SIG-M5 treated with dmso at 0.1 percent for 504 hours (cell line): Measurements from ENCODE around the gene LRMDA.

Experiments used
- DNase-seq: peaks from one replicate; lab custom pipeline; 2025; ENCODE audit not compliant: unreplicated experiment; lab: John Stamatoyannopoulos, UW

The LRMDA gene

DNA sequence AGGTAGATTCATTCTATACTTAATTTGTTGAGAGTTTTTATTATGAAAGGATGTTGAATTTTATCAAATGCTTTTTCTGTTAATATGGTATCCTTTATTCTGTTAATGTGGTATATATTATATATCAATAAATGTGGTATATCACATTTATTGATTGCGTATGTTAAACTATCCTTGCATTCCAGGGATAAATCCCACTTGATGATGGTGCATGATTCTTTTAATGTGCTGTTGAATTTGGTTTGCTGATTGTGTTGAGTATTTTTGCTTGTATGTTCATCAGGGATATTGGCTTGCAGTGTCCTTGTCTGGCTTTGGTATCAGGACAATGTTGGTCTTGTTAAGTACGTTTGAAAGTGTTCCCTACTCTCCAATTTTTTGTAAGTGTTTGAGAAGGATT, 11.9 kb downstream of the LRMDA start:
- DNase-seq, result no peak

DNA sequence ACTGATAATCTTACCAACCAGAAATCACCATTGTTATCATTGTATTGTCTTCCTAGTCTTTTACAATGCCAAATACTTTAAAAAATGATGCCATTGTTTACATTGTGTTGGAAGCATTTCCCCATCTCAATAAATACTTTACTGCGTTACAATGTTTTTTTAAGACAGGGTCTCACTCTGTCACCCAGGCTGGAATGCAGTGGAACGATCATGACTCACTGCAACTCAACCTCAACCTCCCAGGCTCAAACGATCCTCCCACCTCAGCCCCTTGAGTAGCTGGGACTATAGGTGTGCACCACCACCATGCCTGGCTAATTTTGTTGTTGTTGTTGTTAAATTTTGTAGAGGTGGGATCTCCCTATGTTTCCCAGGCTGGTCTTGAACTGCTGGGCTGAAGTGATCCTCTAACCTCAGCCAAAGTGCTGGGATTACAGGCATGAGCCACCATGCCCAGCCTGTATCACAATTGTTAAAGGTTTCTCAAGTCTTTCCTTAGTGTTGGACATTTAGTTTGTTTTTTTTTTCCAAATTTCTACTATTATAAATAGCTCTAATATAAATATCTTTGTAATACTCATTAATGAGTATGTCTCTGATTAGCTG, 13.5 kb downstream of the LRMDA start:
- DNase-seq, result no peak

DNA sequence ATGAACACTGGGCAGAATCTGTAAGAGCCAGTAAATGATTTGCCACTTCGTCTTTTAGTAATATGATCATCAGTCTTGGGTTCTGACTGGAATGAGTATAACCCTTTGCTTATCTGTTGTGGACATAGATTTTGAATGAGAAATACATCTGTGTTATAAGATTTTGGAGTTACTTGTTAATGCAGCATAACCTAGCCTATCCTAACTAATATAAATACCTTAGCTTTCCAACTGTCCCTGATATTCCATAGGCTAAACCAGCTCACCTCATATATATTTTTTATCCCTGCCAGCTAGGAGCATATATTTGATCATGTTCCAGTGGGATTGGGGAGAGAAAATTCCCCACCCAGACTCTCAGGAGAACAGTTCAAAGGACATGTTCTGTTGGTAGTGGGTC, 15.1 kb downstream of the LRMDA start:
- DNase-seq, result no peak

DNA sequence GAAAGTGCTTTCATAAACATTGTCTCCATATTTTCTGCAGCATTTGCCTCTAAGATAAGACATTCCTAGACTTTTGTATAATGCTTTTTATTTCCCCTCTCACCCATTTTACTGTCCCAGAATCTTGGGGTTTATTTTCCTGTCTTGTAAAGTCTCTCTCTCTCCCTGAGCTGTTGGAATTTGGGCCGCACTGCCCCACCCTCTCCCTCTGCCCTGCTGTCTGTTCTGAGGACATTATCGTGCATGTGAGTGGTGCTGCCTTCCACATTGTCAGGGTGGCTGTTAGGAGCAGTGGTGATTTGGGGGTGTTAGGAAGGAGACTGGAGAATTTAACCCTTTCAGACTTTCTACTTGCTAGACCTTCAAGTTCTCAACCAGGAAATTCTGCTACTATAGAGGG, 16.7 kb downstream of the LRMDA start:
- DNase-seq, result no peak

DNA sequence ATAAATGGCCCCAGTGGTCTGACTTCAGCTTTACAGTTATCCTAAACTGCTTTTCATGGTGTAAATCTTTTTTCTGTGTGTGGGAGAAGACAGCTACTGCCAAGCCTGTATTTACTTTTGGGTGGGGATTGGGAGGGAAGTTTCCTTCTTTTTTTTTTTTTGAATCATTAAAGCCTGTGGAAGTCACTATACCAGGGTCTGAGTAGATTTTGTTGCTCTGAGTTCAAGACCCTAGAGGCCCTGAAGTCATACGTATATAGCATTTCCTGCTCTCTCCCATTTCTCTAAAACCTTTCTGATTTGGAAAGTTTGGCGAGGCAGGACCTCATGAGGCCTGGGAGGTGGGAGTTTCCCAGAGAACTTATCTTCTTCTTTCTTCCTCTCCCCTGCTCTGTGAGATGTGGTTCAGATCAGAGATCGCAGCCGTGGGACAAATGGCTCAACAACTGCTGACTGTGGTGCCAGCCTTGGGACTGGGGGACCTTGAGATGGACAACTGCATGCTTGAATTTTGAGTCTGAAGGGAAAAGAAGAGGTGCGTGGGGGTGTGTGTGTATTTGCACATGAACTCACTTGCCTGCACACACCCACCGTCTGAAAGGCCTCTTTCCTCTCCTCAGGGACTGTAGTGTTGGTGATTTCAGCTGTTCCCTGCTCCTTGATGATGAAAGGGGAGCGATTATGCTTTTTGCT, 18.1 kb downstream of the LRMDA start:
- DNase-seq, result no peak

DNA sequence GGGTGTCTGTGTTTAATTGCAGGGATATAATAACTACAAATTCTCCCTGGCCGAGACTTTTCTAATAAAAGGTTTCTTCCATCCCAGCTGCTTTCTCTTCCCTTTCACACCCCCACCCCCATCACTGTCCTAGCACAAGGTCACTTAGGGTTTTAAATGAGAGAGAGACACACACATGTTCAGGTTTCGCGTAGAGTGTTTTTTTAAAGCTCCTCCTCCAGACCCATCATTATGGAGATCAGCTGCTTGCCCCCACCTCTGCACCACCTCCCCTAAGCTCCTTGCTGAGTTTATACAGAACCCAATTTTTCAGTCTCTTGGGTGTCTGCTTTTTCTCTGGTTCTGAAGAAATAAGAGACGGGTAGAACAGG, 18.6 kb downstream of the LRMDA start:
- DNase-seq, result no peak

DNA sequence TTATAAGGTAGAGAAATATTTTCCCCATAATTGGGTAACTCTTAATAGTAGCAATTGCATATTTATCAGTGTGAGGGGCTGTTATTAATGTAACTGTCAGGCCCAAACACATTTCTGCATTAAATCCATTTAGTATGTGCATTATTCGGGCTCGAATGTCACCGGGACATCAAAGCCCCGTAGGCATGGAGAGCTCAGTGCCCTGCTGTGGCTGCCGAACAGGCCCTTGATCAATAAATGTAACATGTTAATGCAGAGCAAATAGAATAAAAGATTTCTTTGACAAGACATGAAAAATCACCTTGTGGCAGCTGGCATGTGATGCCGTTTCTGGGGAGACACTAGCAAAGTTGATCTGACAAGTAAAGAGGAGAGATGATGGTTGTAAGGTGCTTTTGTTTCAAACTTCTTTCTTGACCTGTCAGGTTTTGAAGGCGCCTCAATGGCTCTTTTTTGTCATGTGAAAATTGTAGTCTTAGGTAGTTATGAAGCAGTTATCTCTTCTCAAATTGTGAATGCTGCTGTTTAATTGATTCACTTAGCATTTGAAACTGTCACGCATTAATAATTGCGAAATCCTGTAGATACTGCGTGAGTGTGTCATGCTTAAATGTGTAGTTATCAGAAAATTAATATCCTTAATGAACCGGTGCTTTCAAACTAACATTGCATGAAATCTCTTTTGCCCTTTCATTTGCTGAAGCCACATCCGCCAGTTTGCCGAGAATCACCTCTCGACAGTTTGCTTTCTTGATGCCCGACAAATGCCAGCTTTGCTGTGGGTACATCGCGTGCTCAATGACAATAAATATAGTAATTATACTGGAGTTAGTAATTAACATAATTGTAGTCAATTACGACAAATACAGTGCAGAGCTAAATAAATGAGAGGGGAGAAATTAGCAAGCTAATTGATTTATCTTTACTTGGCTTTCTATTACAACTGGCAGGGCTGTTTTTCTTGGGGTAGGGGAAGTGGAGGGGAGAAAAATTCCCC, 19.5 kb downstream of the LRMDA start:
- DNase-seq, result no peak

DNA sequence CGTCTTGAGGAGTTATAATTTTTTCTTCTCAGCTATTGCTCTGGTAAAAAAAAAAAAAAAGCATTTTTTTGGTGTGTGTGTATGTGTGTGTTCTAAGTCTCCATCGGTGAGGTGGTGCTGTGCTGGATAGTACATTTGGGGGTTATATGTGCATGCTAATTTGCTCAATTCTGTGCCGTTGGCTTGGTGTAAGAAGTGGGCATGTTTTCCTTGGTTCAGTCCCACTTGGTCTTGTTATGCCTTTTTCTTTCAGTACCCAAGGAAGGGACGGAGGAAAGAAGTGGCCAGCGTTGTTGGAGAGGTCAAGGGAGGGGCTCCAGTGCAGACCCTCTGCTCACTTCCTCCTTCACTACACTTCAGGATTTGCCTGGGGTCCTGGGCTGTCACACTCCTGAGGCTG, 20.4 kb downstream of the LRMDA start:
- DNase-seq, result no peak

DNA sequence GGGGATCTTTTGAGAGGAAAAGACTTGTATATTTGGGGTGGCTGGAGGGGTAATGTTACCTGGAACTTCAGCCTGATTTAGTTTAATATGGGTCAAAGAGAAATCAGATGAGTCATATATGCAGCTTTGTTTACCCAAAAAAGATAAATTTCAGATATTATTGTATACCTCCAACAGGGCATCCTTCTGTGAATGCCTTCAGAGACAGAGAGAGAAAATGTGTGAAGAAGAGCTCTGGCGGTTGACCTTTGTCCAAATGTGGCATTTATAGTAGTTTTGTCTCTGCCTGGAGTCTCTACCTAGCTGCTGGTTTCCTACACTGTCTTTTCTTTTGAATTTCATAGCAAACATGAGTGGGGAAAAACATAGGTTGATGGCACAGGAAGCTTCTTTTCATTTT, 21.6 kb downstream of the LRMDA start:
- no peak for DNase-seq

DNA sequence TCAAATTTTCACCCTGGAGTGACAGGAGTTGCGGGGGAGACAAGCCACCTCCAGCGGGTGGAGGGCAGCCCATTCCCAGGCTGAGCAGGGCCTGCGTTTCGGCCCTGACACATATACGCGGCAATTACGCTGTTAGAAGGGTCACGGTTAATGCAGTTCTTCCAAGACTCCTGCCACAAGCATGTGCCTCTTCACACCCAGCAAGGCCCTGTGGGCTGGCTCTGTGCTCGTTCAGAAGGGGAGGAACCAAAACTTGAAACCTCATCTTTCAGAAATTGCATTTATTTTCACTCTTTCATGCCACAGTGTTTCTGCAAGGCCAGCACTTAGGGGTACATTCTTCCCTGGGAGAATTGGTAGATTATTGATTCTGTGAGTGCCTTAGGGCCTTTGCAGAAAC, 24.7 kb downstream of the LRMDA start:
- no peak for DNase-seq

DNA sequence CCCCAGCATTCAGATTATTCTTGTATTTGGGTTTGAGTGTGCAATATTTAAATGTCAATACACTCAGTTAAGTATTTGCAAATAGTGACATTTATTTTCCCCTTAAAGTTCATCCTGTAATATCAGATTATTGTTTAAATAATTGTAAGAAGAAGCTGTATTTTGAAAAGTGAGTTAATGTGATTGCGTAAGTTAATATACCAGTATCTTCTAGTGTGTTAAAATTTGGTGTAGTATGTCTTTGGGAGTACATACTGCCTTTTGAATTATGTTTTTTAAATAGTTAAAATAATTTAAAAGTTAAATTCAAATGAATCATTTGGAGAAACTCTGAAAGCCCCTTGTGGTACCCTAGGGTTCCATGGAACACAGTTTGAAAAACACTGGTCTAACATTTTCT, 28.6 kb downstream of the LRMDA start:
- no peak for DNase-seq

DNA sequence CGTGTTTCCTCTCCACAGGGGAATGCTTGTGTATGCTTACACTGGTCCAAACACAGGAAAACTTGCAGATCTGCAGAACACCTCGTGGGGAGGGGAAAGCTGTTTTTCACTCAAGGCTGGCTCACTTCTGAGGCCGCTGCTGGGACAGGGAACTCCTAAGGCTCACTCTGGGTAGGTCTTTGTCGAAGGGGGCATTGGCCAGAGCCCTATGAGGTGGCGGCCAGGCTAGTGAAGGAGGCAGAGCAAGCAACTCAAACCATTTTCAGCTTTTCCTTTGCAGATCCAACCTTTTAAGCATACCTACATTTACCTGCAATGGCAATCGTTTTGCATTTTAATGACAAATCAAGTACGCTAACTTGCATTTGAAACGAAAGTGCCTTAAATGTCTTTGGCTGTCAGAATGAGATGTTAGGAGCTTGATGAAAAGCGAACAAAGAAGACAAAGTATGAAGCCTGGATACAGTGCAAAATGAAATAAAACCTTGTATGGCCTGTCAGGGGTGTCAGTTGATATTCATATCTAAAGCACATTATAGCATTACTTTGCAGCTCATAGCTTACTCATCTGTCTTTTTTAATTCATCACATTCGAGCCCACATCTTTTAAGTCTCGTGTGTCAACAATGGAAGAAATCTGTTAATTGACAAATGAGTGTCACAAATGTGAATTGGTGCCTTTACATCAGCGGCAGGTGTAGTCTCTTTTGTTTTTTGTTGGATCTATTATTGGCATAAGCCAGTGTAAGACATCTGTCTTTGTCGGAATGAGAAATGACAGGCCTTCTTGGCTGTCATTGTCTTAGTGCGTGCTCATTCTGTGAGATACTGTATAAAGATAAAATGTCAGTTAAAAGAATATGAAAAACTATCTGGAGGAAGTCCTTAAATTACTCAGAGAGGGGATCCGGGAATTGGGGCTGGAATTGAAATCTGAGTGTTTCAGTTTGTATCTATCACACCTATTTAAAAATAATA, 30.5 kb downstream of the LRMDA start:
- DNase-seq, result no peak

DNA sequence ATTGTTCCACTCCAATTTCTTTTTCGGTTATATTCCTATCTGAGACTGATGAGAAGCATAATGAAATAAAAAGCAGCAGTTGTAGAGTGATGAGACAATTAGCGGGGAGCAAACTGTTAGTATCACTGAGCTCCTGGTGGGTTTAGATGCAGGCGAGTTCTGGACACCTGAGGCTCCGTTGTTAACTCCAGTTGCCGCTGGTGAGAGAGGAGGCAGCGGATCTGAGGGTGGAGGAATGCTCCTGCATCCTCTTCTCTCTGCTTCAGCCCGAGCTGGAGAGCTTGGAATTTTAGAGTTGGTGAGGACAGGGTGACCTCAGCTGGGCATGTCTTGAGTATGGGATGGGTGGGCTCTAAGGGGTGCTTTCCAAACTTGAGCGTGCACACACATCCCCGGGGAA, 31.4 kb downstream of the LRMDA start:
- DNase-seq, result no peak

DNA sequence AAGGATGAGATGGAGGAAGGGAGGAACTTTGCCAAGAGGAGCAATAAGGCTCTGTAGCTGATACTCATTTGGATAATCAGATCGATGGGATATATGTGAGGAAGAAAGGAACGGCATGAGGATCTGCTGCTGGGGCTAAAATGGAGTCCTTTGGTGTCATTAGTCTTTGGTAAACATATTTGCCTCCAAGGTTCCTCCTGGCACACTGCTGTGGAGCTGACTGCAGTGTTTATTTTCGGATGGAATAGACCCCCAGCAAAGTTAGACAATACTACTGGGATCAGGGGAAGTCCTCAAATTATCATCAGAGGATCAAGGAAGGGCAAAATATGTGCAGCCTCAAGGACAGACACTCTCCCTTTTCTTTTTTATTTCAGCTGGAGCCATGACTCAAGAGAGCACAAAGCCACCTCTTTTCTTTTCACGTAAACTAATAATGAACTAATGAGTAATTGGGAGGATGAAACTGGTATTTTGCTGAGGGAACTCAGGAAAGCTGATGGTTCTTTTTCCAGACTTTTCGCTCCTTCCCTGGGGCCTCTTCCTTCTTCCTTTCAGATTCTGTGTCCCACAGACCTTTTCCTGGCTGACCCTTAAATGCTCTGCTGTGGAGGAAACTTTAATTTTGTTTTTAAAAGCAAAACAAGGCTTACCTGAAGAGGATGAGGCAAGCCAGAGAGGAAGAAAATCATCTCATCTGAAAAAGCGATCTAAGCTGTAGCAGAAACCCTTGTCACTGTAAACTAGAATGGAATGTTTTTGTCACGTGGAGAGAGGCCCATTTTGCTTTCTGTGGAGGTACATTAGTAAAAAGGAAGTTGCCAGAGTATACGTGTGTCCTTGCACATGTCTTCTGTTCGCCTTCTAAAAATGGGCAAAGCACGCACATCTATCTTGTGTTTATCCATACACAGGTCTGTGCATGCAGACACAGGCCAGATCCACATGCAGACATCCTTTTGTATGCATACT, 33.3 kb downstream of the LRMDA start:
- DNase-seq, result no peak

DNA sequence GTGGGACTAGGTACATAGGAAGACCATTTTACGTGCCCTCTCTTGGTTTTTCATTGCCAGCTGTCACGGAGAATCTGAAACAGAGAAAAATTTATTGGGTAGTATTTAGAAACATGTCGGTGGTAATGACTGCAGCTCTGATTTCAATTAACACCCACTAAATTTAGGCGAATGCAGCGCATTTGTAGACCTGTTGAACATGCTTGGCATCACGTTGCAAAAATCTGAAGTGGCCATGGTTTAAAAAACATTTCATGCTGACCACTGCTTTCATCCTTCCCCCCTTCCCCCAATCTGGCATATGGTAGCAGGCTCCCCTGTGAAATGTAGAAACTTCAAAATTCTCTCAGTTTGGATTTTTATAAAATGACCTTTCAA, 34.0 kb downstream of the LRMDA start:
- DNase-seq, result no peak

DNA sequence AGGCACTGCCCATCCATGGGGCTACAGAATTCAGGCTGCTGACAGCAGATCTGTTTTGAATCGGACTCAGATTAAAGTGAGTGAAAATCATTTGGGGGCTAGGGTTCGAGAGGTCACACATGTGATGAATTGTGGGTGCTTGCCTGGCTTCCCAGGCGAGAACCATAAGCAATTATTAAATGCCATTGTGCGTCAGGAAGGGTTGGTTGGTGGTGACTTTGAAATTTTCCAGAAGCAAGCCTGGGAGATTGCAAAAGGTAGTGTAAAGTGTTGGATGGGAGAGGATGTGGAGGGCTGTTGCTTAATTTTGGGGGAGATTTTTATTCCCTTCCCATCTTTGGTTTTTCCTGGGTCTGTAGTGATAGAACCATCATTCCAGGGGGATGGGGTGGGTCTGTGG, 34.6 kb downstream of the LRMDA start:
- no peak for DNase-seq

DNA sequence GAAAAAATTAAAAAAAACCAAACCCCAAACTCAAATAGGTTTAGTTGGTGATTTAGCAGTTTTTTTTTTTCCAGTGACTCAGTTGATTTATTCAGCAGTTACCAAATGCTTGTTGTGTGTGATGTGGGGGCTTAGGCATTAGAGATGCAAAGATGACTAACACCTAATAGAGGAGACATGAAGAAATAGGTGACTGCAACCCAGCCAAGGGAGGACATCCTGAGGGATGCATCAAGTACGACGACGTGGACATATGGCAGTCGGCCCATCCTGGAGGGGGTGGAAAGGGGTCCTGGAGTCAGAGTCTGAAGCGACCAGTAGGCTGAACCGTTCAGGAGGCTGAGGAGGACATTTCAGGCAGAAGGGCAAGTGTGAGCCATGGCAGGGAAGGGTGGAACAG, 35.5 kb downstream of the LRMDA start:
- DNase-seq, result no peak

DNA sequence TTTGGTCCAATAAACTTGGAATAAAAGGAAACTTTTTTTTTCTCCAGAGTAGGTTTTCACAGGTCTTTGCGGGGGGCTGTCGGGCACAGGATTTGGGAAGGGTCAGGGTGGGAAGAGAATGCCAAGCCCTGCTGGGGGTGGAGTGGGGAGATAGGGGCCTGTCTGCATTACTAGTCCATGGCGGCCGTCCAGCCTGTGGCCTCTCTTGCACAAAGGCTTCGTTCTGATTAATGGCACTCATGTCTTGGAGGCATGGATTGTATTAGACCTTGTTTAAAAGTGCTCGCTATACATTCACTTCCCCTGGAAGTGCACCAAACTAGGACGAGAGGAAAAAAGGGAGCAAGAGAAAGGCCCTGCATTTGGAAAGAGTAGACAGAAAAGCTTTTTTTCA, 37.2 kb downstream of the LRMDA start:
- no peak for DNase-seq

DNA sequence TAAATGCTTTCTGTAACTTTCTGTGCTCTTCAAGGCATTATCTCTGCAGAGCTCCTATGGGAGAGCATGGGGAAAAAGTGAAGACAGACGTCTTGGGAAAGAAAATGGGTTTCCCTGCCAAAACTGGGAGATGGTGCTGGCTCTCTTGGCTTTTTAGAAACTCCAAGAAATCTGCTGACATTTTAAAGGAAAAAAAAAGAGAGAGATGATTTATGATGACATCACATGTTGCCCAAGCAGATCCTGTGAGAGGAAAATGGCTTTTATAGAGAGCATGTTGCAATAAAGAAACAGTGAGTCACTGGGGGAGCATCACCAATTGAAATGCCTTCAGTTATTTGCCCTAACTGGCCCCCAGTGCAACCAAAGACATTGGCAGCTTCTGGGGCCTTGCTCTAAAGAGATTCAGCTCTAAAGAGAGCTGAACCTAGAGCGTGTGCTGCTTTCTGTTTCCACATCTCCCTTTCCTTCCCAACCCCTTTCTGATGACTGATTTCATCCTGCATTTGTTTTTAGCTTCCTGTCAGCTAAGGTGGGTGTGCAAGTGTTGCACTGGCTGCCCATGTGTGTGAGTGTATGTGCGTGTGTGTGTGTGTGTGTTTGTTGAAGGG, 37.7 kb downstream of the LRMDA start:
- peak; percentile 96 for DNase-seq
